Peyer's patch (tissue), 4 donors: ENCODE measurements around the gene CLIC1. TPM values are rescaled to one million over a fixed set of nuclear protein-coding genes. Genes with fewer than 3 reads are reported as not detected.

ENCODE experiments used
- DNase-seq, 3 donors: peaks; one replicate each; pipeline ENCODE4 v3.0.0-alpha.2; 2017 to 2019
- H3K27ac ChIP-seq, 4 donors: fragments of 200-600 bp; sonication (generic); one replicate each; pipeline ENCODE4 v1.5.1; 2016 to 2019
- H3K27me3 ChIP-seq, 2 donors: fragments of 200-600 bp; sonication (generic); one replicate each; pipeline ENCODE4 v1.5.1; 2019
- H3K36me3 ChIP-seq, 3 donors: fragments of 200-600 bp; sonication (generic); one replicate each; pipeline ENCODE4 v1.5.1; 2016 to 2019
- H3K4me1 ChIP-seq, 4 donors: fragments of 200-600 bp; sonication (generic); one replicate each; pipeline ENCODE4 v1.5.1; 2016 to 2019
- H3K4me3 ChIP-seq, 4 donors: fragments of 200-600 bp; sonication (generic); 1 replicate in 3 of 4; 2 replicates in 1 of 4; pipeline ENCODE4 v1.5.1; 2016 to 2019; ENCODE audit warnings: mild to moderate bottlenecking in 1 of 4
- H3K9me3 ChIP-seq, 4 donors: fragments of 200-600 bp; sonication (generic); one replicate each; pipeline ENCODE4 v1.5.1; 2016 to 2019; ENCODE audit warnings: mild to moderate bottlenecking in 1 of 4
- POLR2A ChIP-seq, 2 donors: fragments of 450-650 bp; IDR thresholded peaks; one replicate each; pipeline ENCODE4 v1.5.1; 2017; ENCODE audit warnings: antibody characterized with exemption in 2 of 2, mild to moderate bottlenecking in 2 of 2, moderate library complexity in 2 of 2
- total RNA-seq, 4 donors: library from RNA; depleted of rRNA; stranded (reverse); fragments of >200 nt; gene quantifications; one replicate each; pipeline ENCODE4 v1.1.0, GENCODE V29; 2016
- TF ChIP-seq, protein P1 (sequence below), 6 experiments: fragments of 450-650 bp in 4 of 6; fragments of 200-600 bp in 2 of 6; sonication (generic) in 1 of 6; IDR thresholded peaks; one replicate each; pipeline ENCODE4 v1.5.1; 2017 to 2019; ENCODE audit warnings: antibody characterized with exemption in 6 of 6, mild to moderate bottlenecking in 3 of 6, moderate library complexity in 1 of 6

The CLIC1 gene
- total RNA-seq, 4 donors from 2014 or later = 207 to 307 (median 270) TPM

DNA sequence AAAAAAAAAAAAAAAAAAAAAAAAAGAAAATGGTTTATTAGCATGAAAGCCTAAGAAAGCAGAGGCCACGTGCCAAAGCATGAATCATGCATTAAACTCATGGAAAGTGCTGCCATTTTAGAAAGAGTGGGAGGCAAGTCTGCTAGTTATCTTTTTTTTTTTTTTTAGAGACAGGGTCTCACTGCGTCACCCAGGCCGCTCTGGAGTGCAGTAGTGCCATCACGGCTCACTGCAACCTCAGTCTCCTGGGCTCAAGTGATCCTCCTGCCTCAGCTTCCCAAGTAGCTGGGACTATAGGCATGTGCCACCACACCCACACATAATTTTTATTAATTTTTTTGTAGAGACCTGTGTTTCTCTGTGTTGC is 35.6 kb upstream of the CLIC1 start:
- no peak for TF ChIP-seq POLR2A (IDR thresholded peaks at IDR 0.05)
- TF ChIP-seq, protein P1, sequence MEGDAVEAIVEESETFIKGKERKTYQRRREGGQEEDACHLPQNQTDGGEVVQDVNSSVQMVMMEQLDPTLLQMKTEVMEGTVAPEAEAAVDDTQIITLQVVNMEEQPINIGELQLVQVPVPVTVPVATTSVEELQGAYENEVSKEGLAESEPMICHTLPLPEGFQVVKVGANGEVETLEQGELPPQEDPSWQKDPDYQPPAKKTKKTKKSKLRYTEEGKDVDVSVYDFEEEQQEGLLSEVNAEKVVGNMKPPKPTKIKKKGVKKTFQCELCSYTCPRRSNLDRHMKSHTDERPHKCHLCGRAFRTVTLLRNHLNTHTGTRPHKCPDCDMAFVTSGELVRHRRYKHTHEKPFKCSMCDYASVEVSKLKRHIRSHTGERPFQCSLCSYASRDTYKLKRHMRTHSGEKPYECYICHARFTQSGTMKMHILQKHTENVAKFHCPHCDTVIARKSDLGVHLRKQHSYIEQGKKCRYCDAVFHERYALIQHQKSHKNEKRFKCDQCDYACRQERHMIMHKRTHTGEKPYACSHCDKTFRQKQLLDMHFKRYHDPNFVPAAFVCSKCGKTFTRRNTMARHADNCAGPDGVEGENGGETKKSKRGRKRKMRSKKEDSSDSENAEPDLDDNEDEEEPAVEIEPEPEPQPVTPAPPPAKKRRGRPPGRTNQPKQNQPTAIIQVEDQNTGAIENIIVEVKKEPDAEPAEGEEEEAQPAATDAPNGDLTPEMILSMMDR (IDR thresholded peaks at IDR 0.05) = no peak
- H3K9me3 ChIP-seq = no peaks in the 10 kb centered on the region
- H3K4me3 ChIP-seq = no peak overlapping the region

DNA sequence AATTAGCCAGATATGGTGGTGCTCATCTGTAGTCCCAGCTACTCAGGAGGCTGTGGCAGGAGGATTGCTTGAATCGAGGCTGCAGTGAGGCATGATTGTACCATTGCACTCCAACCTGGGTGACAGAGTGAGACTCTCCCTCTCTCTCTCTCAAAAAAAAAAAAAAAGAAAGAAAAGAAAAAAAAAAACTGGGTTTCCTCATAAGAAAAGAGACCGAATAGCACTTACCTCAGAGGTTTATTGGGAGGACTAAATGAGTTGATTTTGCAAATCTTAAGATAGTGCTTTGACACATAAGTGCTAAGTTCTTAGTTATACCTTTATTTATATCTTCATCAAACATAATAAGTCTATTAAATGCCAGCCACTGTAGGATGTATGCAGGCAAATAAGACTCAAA is 34.5 kb upstream of the CLIC1 start:
- no peak overlapping the region for H3K4me3 ChIP-seq
- no peak for DNase-seq
- no peak overlapping the region for H3K27ac ChIP-seq
- peaks cover 0 to 25% (median 1%) of the 10 kb centered on the region in 4 donors for H3K4me1 ChIP-seq
- H3K36me3 ChIP-seq = no peaks in the 10 kb centered on the region
- TF ChIP-seq, protein P1 (IDR thresholded peaks at IDR 0.05) = no peak
- TF ChIP-seq POLR2A (IDR thresholded peaks at IDR 0.05) = no peak
- H3K9me3 ChIP-seq = no peaks in the 10 kb centered on the region
- no peaks in the 10 kb centered on the region for H3K27me3 ChIP-seq

More for the DNA sequence above, 35.6 kb upstream of the CLIC1 start:
- Histone ChIP-seq H3K27me3 (no peaks in the 10 kb centered on the region), H3K4me1 (peaks cover 0 to 37% (median 4%) of the 10 kb centered on the region in 4 donors), H3K27ac (no peak overlapping the region), H3K36me3 (no peaks in the 10 kb centered on the region)
- DNase-seq = no peak

GRCh38 chr6:31769684-31770371 is 33.5 kb upstream of the CLIC1 start:
- no peaks in the 10 kb centered on the region for H3K9me3 ChIP-seq
- H3K27me3 ChIP-seq = no peaks in the 10 kb centered on the region
- peak overlapping the region in 3 of 4 donors; percentile 22 to 65 (median 36) for H3K27ac ChIP-seq
- H3K36me3 ChIP-seq = no peaks in the 10 kb centered on the region
- TF ChIP-seq POLR2A (IDR thresholded peaks at IDR 0.05) = no peak
- TF ChIP-seq, protein P1 (IDR thresholded peaks at IDR 0.05) = peak; percentile 67 to 93 (median 84)
- H3K4me1 ChIP-seq = peaks cover 0 to 19% (median 1%) of the 10 kb centered on the region in 4 donors
- H3K4me3 ChIP-seq = no peak overlapping the region
- DNase-seq = peak; percentile 79 to 94 (median 92)

- Histone ChIP-seq H3K27ac (no peak overlapping the region), H3K4me1 (peaks cover 0 to 19% (median 1%) of the 10 kb centered on the region in 4 donors), H3K27me3 (no peaks in the 10 kb centered on the region), H3K9me3 (no peaks in the 10 kb centered on the region), H3K36me3 (no peaks in the 10 kb centered on the region), H3K4me3 (no peak overlapping the region)
- TF ChIP-seq, protein P1 (IDR thresholded peaks at IDR 0.05) = no peak
- no peak for TF ChIP-seq POLR2A (IDR thresholded peaks at IDR 0.05)
- no peak for DNase-seq
Observed at GRCh38 chr6:31768363-31769257, 32.3 kb upstream of the CLIC1 start.

DNA sequence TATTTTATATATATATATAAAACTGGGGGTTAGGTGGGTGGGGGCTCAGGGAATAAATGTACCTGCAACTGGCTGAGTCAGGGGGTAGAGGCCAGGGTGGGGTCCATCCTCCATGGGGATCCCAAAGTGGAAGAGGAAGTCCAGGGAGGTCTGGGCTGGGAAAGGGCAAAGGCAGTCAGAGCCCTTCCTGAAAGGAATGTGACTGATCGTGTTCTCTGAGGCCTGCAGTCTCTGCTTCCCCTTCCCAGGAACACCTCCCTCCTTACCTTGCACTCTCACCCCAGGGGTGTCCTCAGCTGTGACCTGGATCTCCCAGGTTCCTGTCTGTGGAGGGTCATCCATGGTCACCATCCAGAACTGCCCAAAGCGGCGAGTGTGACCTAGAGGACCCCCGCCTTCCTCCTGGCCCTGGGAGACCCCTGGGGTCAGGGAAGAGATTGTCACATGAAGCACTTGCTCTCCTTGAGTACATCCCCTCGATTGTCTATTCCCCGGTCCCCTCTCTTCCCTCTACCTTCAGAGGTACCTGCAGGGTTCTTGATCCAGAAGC is 30.8 kb upstream of the CLIC1 start:
- no peak for DNase-seq
- TF ChIP-seq POLR2A (IDR thresholded peaks at IDR 0.05) = no peak
- TF ChIP-seq, protein P1 (IDR thresholded peaks at IDR 0.05) = no peak
- Histone ChIP-seq H3K27me3 (no peaks in the 10 kb centered on the region), H3K4me1 (peaks cover 0 to 15% (median 0%) of the 10 kb centered on the region in 4 donors), H3K27ac (no peak overlapping the region), H3K4me3 (no peak overlapping the region), H3K36me3 (no peaks in the 10 kb centered on the region), H3K9me3 (no peaks in the 10 kb centered on the region)
